Pancreas (tissue), 10 donors: ENCODE data around the gene MEX3A. TPM values are rescaled to one million over a fixed set of nuclear protein-coding genes. Genes with fewer than 3 reads are reported as not detected.

ENCODE experiments used
- ATAC-seq, 4 donors: fragments of 200-7000 bp; cut with Tn5 transposase; one replicate each; pipeline versions ENCODE4 v1.8.0 to v1.9.1; 2020; ENCODE audit warnings: mild to moderate bottlenecking in 4 of 4, moderate library complexity in 4 of 4
- DNase-seq, 6 donors: peaks; one replicate each; pipeline ENCODE4 v3.0.0-alpha.2; 2020
- FAIRE-seq: peaks from 2 replicates; lab custom pipeline; 2012; peaks lifted over from hg19 to GRCh38; lab: Jason Lieb, UNC
- H3K27ac ChIP-seq, 4 donors: fragments of 200-600 bp; sonication (generic); 1 replicate in 3 of 4; 2 replicates in 1 of 4; pipeline versions ENCODE4 v1.5.0 to v1.8.0; 2020
- H3K27me3 ChIP-seq, 4 donors: fragments of 200-600 bp; one replicate each; pipeline ENCODE4 v1.8.0; 2021
- H3K36me3 ChIP-seq, 3 donors: fragments of 200-600 bp; sonication (generic) in 1 of 3; one replicate each; pipeline versions ENCODE4 v1.5.0 to v1.8.0; 2020 to 2021
- H3K4me1 ChIP-seq, 3 donors: fragments of 200-600 bp; one replicate each; pipeline ENCODE4 v1.8.0; 2021
- H3K4me3 ChIP-seq, 4 donors: fragments of 200-600 bp; sonication (generic) in 2 of 4; one replicate each; pipeline versions ENCODE4 v1.5.0 to v1.8.0; 2020 to 2021
- H3K9me3 ChIP-seq, 4 donors: fragments of 200-600 bp; one replicate each; pipeline ENCODE4 v1.8.0; 2021
- CTCF ChIP-seq, 4 donors: fragments of 200-600 bp; sonication (generic) in 3 of 4; IDR thresholded peaks; one replicate each; pipeline versions ENCODE4 v1.5.0 to v1.8.0; 2021; ENCODE audit warnings: antibody characterized with exemption in 4 of 4
- WGBS, 2 donors: extraction: QIAGEN DNeasy Blood & Tissue Kit; methylation state at CpG; one replicate each; pipeline ENCODE4 v1.1.7; 2013; 5-methylcytosine and 5-hydroxymethylcytosine counted together
- intact Hi-C, 3 donors: fragments of 100-400 bp; cut with DNase I; formaldehyde crosslinking; loops; one replicate each; pipeline versions ENCODE4 v1.11.1 to v1.14.2; 2022
- polyA plus RNA-seq, 2 donors: library from polyadenylated mRNA; stranded (reverse); fragments of 200-250 nt; gene quantifications; one replicate each; pipeline ENCODE4 v1.2.3, GENCODE V29; 2013
- total RNA-seq, 6 donors: library from RNA; stranded (reverse); fragmentation: NEBNext Ultra II Directional in 4 of 6; extraction: Animal tissue kit (Norgen Biotek cat#: 25700) in 4 of 6; gene quantifications; one replicate each; pipeline versions ENCODE4 v1.2.1 to v1.2.4, GENCODE V29; 2021 to 2023
- donor health status: healthy with polysubstance abuse.
- donor health status: DM: no; HTN: no; CAD: no; lungs with moderate emphysema.
- donor health status: DM: no; HTN: no; CAD: no.
- donor health status: control.
- donor health status: control.
- donor health status: Bipolar disorder and iron deficiency.
- donor health status: DM: yes; HTN: yes; CAD: no.
- donor health status: DM: no; HTN: no; CAD: no.
- donor health status: DM: no; HTN: no; CAD: no.
- donor health status: DM: yes; HTN: yes; CAD: no.

The MEX3A gene
- total and polyA plus RNA-seq, 8 donors, result 0.12 to 3.1 (median 0.65) TPM

DNA sequence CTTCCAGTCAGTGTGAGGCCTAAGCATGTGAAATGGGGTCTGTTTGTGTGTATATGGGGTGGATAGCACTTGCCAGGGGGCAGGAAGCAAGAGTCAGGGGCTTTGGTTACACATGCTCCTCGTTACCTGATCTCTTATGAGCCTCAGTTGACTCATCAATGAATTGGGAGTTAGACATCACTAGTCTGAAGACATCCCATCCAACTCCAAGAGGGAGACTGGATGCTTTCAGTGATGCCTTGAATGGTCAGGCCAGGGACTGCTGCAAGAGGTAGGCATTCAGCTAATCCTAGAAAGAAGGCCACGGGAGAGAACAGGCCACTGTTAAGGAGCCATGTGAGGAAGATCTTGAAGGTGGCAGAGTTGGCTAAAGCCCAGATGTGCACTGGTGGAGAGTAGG, 15.0 kb downstream of the MEX3A start:
- Histone ChIP-seq H3K4me3 (no peak overlapping the region), H3K9me3 (no peaks in the 10 kb centered on the region), H3K27me3 (no peaks in the 10 kb centered on the region), H3K36me3 (peaks cover 0 to 11% (median 0%) of the 10 kb centered on the region in 3 donors), H3K27ac (no peak overlapping the region), H3K4me1 (no peaks in the 10 kb centered on the region)
- 84 to 90% methylated on average over 2 of the region's 2 CpGs for WGBS, 2 donors
- TF ChIP-seq CTCF (IDR thresholded peaks at IDR 0.05), result no peak
- no peak for DNase-seq
- FAIRE-seq, result no peak
- no peak for ATAC-seq
- intact Hi-C loops, result no loop called here

GRCh38 chr1:156065871-156066270, 16.4 kb downstream of the MEX3A start:
- DNase-seq (no peak), FAIRE-seq (no peak), ATAC-seq (no peak)
- 81 to 84% methylated on average over 16 of the region's 16 CpGs for WGBS, 2 donors
- no peaks in the 10 kb centered on the region for H3K9me3 ChIP-seq
- H3K4me1 ChIP-seq, result no peaks in the 10 kb centered on the region
- no peak overlapping the region for H3K27ac ChIP-seq
- TF ChIP-seq CTCF (IDR thresholded peaks at IDR 0.05), result no peak
- intact Hi-C loops, result no loop called here
- peaks cover 0 to 11% (median 0%) of the 10 kb centered on the region in 3 donors for H3K36me3 ChIP-seq
- H3K4me3 ChIP-seq, result no peak overlapping the region
- no peaks in the 10 kb centered on the region for H3K27me3 ChIP-seq

DNA sequence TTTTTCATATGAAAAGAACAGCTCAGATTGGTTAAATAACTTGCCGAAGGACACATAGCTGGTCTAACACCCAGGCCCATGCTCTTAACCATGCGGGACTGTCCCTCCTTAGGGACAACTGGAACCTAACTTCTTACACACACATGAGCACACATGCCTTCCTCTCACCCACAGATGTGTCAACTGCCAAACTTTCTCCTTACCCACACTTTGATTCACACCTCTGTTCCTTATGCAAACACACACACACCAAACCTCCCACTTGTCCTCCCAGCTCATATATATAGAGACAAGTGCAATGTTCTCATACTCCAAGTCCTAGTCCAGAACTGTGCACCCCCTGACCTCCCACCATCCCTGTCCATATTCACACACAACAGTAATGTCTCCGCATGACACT, 17.1 kb downstream of the MEX3A start:
- 81 to 82% methylated on average over 3 of the region's 3 CpGs for WGBS, 2 donors
- H3K27ac ChIP-seq, result no peak overlapping the region
- DNase-seq (no peak), FAIRE-seq (no peak), ATAC-seq (no peak)
- H3K36me3 ChIP-seq, result peaks cover 0 to 10% (median 0%) of the 10 kb centered on the region in 3 donors
- no peaks in the 10 kb centered on the region for H3K9me3 ChIP-seq
- H3K27me3 ChIP-seq, result no peaks in the 10 kb centered on the region
- H3K4me1 ChIP-seq, result no peaks in the 10 kb centered on the region
- H3K4me3 ChIP-seq, result no peak overlapping the region
- intact Hi-C loops, result no loop called here
- TF ChIP-seq CTCF (IDR thresholded peaks at IDR 0.05), result no peak

DNA sequence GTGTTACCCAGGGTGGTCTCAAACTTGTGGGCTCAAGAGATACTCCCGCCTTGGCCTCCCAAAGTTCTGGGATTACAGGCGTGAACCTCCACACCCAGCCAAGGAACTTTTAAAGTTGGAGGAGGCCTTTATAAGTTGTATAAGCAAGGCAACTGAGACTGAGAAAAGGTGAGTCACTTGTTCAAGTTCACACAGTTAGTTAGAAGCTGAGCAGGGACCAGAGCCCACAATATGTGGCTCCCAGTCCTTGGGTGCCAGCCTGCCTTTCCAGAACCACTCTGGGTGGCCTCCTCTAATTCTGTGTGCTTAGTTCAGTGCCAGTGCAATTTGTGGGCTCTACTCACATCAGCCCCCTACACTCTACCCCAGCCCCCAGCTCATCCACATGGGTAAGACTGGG, 17.6 kb downstream of the MEX3A start:
- Histone ChIP-seq H3K9me3 (no peaks in the 10 kb centered on the region), H3K27ac (no peak overlapping the region), H3K4me3 (no peak overlapping the region), H3K4me1 (no peaks in the 10 kb centered on the region), H3K36me3 (peaks cover 0 to 4% (median 0%) of the 10 kb centered on the region in 3 donors), H3K27me3 (no peaks in the 10 kb centered on the region)
- intact Hi-C loops, result no loop called here
- FAIRE-seq (no peak), ATAC-seq (no peak), DNase-seq (no peak)
- 90 to 100% methylated on average over 2 of the region's 2 CpGs for WGBS, 2 donors
- no peak for TF ChIP-seq CTCF (IDR thresholded peaks at IDR 0.05)

- no peak for DNase-seq
- no peak for TF ChIP-seq CTCF (IDR thresholded peaks at IDR 0.05)
- no peaks in the 10 kb centered on the region for H3K27me3 ChIP-seq
- 64 to 70% methylated on average over 2 of the region's 2 CpGs for WGBS, 2 donors
- H3K27ac ChIP-seq, result no peak overlapping the region
- no peak for FAIRE-seq
- no peaks in the 10 kb centered on the region for H3K4me1 ChIP-seq
- no peaks in the 10 kb centered on the region for H3K9me3 ChIP-seq
- H3K4me3 ChIP-seq, result no peak overlapping the region
- no peaks in the 10 kb centered on the region for H3K36me3 ChIP-seq
- ATAC-seq, result no peak
- intact Hi-C loops, result no loop called here
These were observed 18.3 kb downstream of the MEX3A start for GRCh38 chr1:156063997-156064285.
